Activated T-cell treated with anti-CD3 and anti-CD28 coated beads for 24 hours (primary cell): ENCODE data around the gene MYMX.

ENCODE experiments used
- DNase-seq: peaks from one replicate; pipeline ENCODE4 v3.0.0-alpha.2; 2020; ENCODE audit warnings: low read depth

Gene MYMX

GRCh38 chr6:44232676-44233566, 16.2 kb downstream of the MYMX start:
- DNase-seq = no peak

DNA sequence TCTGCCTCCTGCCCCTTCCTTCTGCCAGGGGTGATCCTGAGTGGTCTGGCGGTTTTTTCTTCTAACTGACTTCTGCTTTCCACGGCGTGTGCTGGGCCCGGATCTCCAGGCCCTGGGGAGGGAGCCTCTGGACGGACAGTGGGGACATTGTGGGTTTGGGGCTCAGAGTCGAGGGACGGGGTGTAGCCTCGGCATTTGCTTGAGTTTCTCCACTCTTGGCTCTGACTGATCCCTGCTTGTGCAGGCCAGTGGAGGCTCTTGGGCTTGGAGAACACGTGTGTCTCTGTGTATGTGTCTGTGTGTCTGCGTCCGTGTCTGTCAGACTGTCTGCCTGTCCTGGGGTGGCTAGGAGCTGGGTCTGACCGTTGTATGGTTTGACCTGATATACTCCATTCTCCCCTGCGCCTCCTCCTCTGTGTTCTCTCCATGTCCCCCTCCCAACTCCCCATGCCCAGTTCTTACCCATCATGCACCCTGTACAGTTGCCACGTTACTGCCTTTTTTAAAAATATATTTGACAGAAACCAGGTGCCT, 16.9 kb downstream of the MYMX start:
- no peak for DNase-seq

- no peak for DNase-seq
Observed at GRCh38 chr6:44234101-44235025, 17.6 kb downstream of the MYMX start.

- no peak for DNase-seq
Observed at GRCh38 chr6:44235269-44235668, 18.5 kb downstream of the MYMX start.

- no peak for DNase-seq
Observed at GRCh38 chr6:44235891-44236516, 19.3 kb downstream of the MYMX start.

DNA sequence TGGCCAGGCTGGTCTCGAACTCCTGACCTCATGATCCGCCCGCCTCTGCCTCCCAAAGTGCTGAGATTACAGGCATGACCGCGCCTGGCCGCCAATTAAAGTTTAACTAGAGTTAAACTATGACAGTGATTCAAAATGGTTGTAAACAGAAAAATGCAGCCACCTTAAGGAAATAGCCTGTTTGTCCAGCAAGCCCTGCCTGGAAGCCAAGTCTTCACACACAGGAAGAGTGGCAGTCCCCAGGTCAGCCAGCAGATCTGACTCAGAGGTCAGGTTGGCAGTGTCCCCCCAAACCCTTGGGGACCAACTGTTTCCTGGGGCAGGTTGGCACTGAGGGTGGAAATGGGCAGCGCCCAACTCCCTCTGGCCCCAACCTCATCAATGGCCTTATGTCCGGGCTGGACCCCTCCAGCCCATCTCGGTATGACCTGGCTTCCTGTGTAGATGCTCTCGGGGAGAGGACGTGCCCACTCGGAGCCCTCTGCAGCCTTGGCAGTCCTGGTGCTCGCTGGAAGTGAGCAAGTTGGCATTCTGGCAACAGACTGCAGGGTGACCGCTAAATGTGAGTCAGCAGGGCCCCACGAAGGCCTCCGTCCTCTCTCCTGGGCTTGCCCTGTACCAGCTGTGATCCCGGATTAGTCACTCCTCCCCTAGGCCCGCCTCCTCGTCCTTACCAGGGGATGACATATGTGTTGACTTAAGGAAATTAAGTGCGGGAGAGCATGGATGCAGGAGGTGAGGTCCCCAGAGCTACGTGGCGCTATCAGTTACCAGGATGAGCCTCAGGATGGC, 20.5 kb downstream of the MYMX start:
- DNase-seq = peak; percentile 63

DNA sequence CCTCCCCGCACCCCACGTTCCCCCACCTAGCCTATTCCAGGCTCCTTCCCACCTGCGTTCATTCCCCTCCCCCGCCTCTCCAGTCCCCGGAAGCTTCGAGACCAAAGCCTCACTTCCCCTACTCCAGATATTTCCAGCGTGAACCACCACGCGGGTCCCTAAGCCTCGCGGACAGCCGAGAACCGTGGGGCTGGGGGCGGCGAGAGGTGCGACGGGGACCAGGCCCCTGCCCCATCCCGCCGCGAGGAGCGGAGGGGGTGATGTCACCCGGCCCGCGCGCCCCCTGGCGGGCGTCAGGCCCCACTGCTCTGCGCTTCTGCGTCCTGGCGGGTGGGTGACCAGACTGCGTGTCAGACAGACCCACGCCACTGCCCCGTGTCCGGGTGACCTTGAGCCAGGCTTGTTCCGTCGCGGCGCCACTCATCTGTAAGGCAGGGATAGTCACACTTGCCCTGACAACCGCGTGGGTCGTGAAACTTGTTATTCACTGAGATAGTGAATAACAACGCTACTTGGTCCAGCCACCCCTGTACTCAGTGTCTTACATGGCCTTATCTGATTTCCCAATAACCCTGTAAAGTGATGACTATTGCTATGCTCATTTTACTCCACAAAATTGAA, 21.2 kb downstream of the MYMX start:
- DNase-seq = peak; percentile 67

- DNase-seq = no peak
Observed at GRCh38 chr6:44238687-44239350, 22.1 kb downstream of the MYMX start.

DNA sequence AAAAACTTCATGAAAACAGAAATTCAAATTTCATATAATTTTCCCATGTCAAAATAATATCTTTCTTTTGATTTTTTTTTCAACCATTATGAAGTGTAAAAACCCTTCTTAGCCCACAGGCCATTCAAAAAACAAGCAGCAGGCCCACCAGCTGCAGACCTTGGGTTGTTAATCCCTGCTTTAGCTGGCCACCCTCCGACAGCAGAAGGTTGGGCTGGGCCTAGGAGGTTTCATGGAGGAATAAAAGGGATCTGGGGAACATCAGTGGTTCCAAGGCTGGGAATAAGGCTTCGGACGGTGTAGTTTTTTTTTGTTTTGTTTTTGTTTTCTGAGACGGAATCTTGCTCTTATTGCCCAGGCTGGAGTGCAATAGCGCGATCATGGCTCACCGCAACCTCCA, 26.6 kb downstream of the MYMX start:
- no peak for DNase-seq

- DNase-seq = no peak
Observed at GRCh38 chr6:44245391-44245911, 28.7 kb downstream of the MYMX start.

DNA sequence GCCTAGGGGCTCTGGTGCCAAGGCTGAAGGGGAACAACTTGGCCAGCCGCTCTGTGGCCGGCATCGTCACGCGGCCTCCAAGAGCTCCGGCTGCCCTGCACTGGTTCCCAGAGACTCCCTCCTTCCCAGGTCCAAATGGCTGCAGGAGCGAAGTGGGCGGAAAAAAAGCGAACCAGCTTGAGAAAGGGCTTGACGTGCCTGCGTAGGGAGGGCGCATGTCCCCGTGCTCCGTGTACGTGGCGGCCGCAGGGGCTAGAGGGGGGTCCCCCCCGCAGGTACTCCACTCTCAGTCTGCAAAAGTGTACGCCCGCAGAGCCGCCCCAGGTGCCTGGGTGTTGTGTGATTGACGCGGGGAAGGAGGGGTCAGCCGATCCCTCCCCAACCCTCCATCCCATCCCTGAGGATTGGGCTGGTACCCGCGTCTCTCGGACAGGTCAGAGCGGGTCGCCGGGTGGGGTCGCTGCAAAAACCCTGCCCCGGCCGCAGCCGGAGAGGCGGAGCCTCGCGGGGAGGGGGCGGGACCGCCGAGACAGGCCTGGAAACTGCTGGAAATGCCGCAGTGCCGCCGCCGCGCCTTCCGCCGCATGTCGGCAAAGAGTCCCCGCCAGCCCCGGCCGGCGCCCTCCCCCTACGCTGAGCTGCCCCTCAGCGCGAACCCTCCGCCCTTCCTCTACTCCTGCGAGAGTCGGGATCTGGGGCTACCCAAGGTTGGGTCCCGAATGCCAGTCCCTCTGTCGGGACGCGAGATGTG, 29.4 kb downstream of the MYMX start:
- peak; percentile 84 for DNase-seq

GRCh38 chr6:44246663-44247337, 30.1 kb downstream of the MYMX start, which contains the start of gene HSP90AB1:
Gene HSP90AB1, plus strand, starts transcription at chr6:44247101. Its CDS starts 1,529 bp downstream, at chr6:44248630.
- DNase-seq = peak; percentile 96

DNA sequence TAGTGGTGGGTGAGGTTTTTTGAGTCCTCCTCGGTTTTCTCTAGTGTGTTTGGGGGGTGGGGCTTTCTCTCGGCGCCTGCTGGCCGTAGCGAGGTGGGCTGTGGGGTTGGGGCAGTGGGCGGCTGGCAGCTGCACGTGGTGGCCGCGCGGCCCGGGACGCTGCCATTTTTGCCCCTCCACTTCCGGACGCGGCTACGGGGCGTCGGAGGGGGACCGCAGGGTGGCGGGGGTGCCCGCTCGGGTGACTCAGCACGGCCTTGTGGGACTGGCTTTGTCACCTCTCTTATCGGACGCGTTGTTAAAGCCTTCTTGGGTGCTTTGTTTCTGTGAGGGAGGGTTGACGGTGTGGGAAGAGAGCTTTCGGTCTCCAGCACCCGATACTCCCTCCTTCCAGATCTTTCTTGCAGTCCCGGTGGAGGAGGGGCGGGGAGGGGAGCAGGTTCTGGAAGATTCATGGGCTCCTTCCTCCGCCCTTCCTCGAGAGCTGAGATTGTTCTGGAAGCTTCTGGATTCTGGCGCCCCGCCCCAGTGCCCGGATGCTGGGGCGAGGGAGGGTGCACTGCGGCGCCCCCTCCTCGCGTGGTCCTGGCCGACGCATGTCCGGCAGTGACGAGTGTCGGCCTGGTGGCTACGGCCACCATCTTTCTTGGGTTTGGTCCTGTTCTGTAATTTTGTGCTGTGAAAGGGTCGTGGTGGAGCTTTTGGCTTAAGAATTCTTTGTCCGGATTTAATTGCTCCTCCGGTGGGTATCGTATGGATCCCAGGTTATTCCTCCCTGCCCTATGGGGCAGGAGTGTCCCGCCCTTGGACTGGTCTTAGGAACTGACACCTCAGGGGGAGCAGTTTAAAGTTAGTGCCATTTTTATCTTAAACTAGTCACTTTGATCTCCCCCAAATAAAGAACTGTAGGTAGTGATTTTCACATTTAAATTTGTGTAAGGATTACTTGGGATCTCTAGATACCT, 30.9 kb downstream of the MYMX start:
- peak; percentile 87 for DNase-seq

- no peak for DNase-seq
Observed at GRCh38 chr6:44248579-44248978, 31.9 kb downstream of the MYMX start.

- DNase-seq = no peak
Observed at GRCh38 chr6:44249082-44249748, 32.5 kb downstream of the MYMX start.

GRCh38 chr6:44250067-44250717, 33.5 kb downstream of the MYMX start:
- DNase-seq = no peak
